Transverse colon (tissue), 4 donors: Measurements from ENCODE around the gene INO80C. TPM values are rescaled to one million over a fixed set of nuclear protein-coding genes. Genes with fewer than 3 reads are reported as not detected.

ENCODE experiments used
- DNase-seq: peaks from one replicate; pipeline ENCODE4 v3.0.0-alpha.2; 2019
- H3K27ac ChIP-seq, 4 donors: fragments of 200-600 bp; sonication (generic); 2 replicates each; pipeline ENCODE4 v1.5.1; 2016 to 2018; ENCODE audit warnings: inconsistent platforms in 4 of 4
- H3K27me3 ChIP-seq: fragments of 200-600 bp; sonication (generic); 2 replicates; pipeline ENCODE4 v1.5.1; 2017; ENCODE audit warnings: inconsistent platforms
- H3K36me3 ChIP-seq, 4 donors: fragments of 200-600 bp; sonication (generic); 2 replicates each; pipeline ENCODE4 v1.5.1; 2017 to 2019; ENCODE audit warnings: inconsistent platforms in 4 of 4
- H3K4me1 ChIP-seq, 4 donors: fragments of 200-600 bp; sonication (generic); 2 replicates each; pipeline ENCODE4 v1.5.1; 2017 to 2020; ENCODE audit warnings: inconsistent platforms in 4 of 4
- H3K4me3 ChIP-seq, 4 donors: fragments of 200-600 bp; sonication (generic); 1 replicate in 1 of 4; 2 replicates in 3 of 4; pipeline versions ENCODE4 v1.5.1 to v1.6.1; 2017 to 2019; ENCODE audit warnings: inconsistent platforms in 4 of 4
- H3K9me3 ChIP-seq, 2 donors: fragments of 200-600 bp; sonication (generic); 2 replicates each; pipeline ENCODE4 v1.5.1; 2017 to 2019; ENCODE audit warnings: inconsistent platforms in 2 of 2
- CTCF ChIP-seq, 5 experiments: fragments of 200-600 bp in 3 of 5; fragments of 450-650 bp in 2 of 5; sonication (generic) in 3 of 5; IDR thresholded peaks; 1 replicate in 2 of 5; 2 replicates in 3 of 5; pipeline ENCODE4 v1.5.1; 2016 to 2017; ENCODE audit warnings: antibody characterized with exemption in 5 of 5, inconsistent platforms in 3 of 5, mild to moderate bottlenecking in 2 of 5, moderate library complexity in 1 of 5
- EP300 ChIP-seq: sonication (generic); formaldehyde crosslinking; IDR thresholded peaks from one replicate; pipeline ENCODE4 v1.6.1; 2017; ENCODE audit warnings: antibody characterized with exemption, low read depth
- POLR2A ChIP-seq: fragments of 450-650 bp; IDR thresholded peaks from one replicate; pipeline ENCODE4 v1.6.1; 2016; ENCODE audit warnings: antibody characterized with exemption, mild to moderate bottlenecking, moderate library complexity
- POLR2AphosphoS5 ChIP-seq, 3 donors: sonication (generic); formaldehyde crosslinking; IDR thresholded peaks; one replicate each; pipeline ENCODE4 v1.6.1; 2016; ENCODE audit warnings: antibody characterized with exemption in 3 of 3
- WGBS, 2 donors: methylation state at CpG; one replicate each; pipeline ENCODE4 v1.1.5; 2018; ENCODE audit warnings: low coverage in 1 of 2; 5-methylcytosine and 5-hydroxymethylcytosine counted together
- in situ Hi-C, 4 donors: fragments of 200-750 bp; cut with MboI; loops; one replicate each; pipeline versions ENCODE4 v1.15.0 to v1.15.1; 2017; ENCODE audit warnings: low sequenced_read_pairs in 3 of 4, low pct_ligation_motif_present in 1 of 4, low pct_unique_long_range_greater_than_20kb in 1 of 4
- intact Hi-C: fragments of 100-400 bp; cut with DNase I; formaldehyde crosslinking; loops from one replicate; pipeline ENCODE4 v1.15.1; 2023; ENCODE audit warnings: low total_unique reads
- small RNA-seq, 4 donors: library from RNA; depleted of rRNA; stranded (forward); fragments of <200 nt; gene quantifications; one replicate each; pipeline ENCODE3, GENCODE V24; 2016
- total RNA-seq, 4 donors: library from RNA; depleted of rRNA; stranded (reverse); fragments of >200 nt; gene quantifications; one replicate each; pipeline ENCODE4 v1.1.0, GENCODE V29; 2016

Gene INO80C
- total RNA-seq, 4 donors from 2014 or later: 10.2 to 277 (median 18.0) TPM

- Histone ChIP-seq H3K27ac (no peak overlapping the region), H3K4me1 (no peaks in the 10 kb centered on the region), H3K27me3 (no peaks in the 10 kb centered on the region), H3K9me3 (peaks cover 7 to 8% of the 10 kb centered on the region in 2 donors), H3K4me3 (no peak overlapping the region), H3K36me3 (no peaks in the 10 kb centered on the region)
- no peak for DNase-seq
- in situ Hi-C loops (no loop called here), intact Hi-C loops (no loop called here)
- 84% methylated on average over 3 of the region's 3 CpGs; no CpG with 5 or more reads in 1 of the 2 donors for WGBS, 2 donors
- TF ChIP-seq POLR2A (no peak), CTCF (IDR thresholded peaks at IDR 0.05) (no peak), POLR2AphosphoS5 (IDR thresholded peaks at IDR 0.05) (no peak), EP300 (no peak)
Observed at GRCh38 chr18:35422237-35422636, 75.5 kb downstream of the INO80C start.

GRCh38 chr18:35418610-35419009 is 79.2 kb downstream of the INO80C start:
- Histone ChIP-seq H3K4me3 (no peak overlapping the region), H3K4me1 (no peaks in the 10 kb centered on the region), H3K27me3 (no peaks in the 10 kb centered on the region), H3K9me3 (peaks cover 7 to 14% of the 10 kb centered on the region in 2 donors), H3K27ac (no peak overlapping the region), H3K36me3 (no peaks in the 10 kb centered on the region)
- DNase-seq: no peak
- no peak for TF ChIP-seq POLR2AphosphoS5 (IDR thresholded peaks at IDR 0.05)
- no peak for TF ChIP-seq POLR2A
- TF ChIP-seq EP300: no peak
- no peak for TF ChIP-seq CTCF (IDR thresholded peaks at IDR 0.05)
- intact Hi-C loops (no loop called here), in situ Hi-C loops (no loop called here)
- WGBS, 2 donors: 92 to 95% methylated on average over 4 of the region's 4 CpGs

Small RNA genes within 50 kb of the gene (small RNA-seq; reads per million reads assigned to genes)
- 0 reads per million in 4 donors for gene AC007998.5

Other genes with a start within 250 kb of the INO80C start
- 10 to 100 TPM in 2 of 4 donors, 1 to 10 TPM in 2; 7.1 to 23.5 (median 11.0) TPM for gene ZSCAN30, start 207.7 kb downstream of the INO80C start, total RNA-seq
- 10 to 100 TPM; 12.7 to 34.5 (median 29.1) TPM for gene ZNF24, start 153.5 kb downstream of the INO80C start, total RNA-seq
- gene ZNF396, start 120.6 kb downstream of the INO80C start, total RNA-seq: 10 to 100 TPM in 1 of 4 donors, 1 to 10 TPM in 2, not detected in 1; 2.7 to 11.6 (median 3.3) TPM
- 10 to 100 TPM; 21.7 to 86.8 (median 57.6) TPM for gene GALNT1, start 83.8 kb upstream of the INO80C start, total RNA-seq